ENCODE results near the gene SNX22. TPM values are rescaled to one million over a fixed set of nuclear protein-coding genes. Genes with fewer than 3 reads are reported as not detected.
"Not testable (repeated sequence)": the region's sequence is repeated elsewhere in the genome, so short reads cannot be mapped to it uniquely, and the experiment has no call there.

SNX22 gene
- polyA plus RNA-seq, 1 donor: 2.7 TPM

- 44% methylated on average over 2 of the region's 5 CpGs for WGBS (ENCODE audit: insufficient coverage, low lambda C conversion rate)
- peaks cover 81% of the 10 kb centered on the region for H3K36me3 ChIP-seq (ENCODE audit: control insufficient read depth, insufficient read depth, low read length)
- peak overlapping the region; percentile 69 for H3K27ac ChIP-seq (ENCODE audit: low read length)
Observed at GRCh38 chr15:64117759-64118487, 33.6 kb upstream of the SNX22 start.

GRCh38 chr15:64120322-64120721 lies 31.2 kb upstream of the SNX22 start:
- no CpG with 5 or more reads among the region's 2 CpGs for WGBS (ENCODE audit: insufficient coverage, low lambda C conversion rate)
- not testable (repeated sequence) for DNase-seq
- H3K36me3 ChIP-seq (ENCODE audit: control insufficient read depth, insufficient read depth, low read length): peaks cover 76% of the 10 kb centered on the region

More at GRCh38 chr15:64117759-64118487, 33.6 kb upstream of the SNX22 start:
- Histone ChIP-seq H3K4me1 (ENCODE audit: control insufficient read depth, insufficient read depth, low read length) (peaks cover 2% of the 10 kb centered on the region), H3K4me3 (ENCODE audit: low read length) (no peak overlapping the region), H3K9me3 (ENCODE audit: control insufficient read depth, low read depth, low read length) (no peaks in the 10 kb centered on the region), H3K27me3 (ENCODE audit: control insufficient read depth, insufficient read depth, low read length) (no peaks in the 10 kb centered on the region)
- DNase-seq: peak in 1 of 2 donors; percentile 25

GRCh38 chr15:64121614-64122013 lies 29.9 kb upstream of the SNX22 start:
- Histone ChIP-seq H3K27ac (ENCODE audit: low read length) (no peak overlapping the region), H3K9me3 (ENCODE audit: control insufficient read depth, low read depth, low read length) (no peaks in the 10 kb centered on the region), H3K36me3 (ENCODE audit: control insufficient read depth, insufficient read depth, low read length) (peaks cover 72% of the 10 kb centered on the region), H3K27me3 (ENCODE audit: control insufficient read depth, insufficient read depth, low read length) (no peaks in the 10 kb centered on the region), H3K4me3 (ENCODE audit: low read length) (no peak overlapping the region), H3K4me1 (ENCODE audit: control insufficient read depth, insufficient read depth, low read length) (peaks cover 2% of the 10 kb centered on the region)
- WGBS (ENCODE audit: insufficient coverage, low lambda C conversion rate): 88% methylated on average over 4 of the region's 4 CpGs
- no peak for DNase-seq

More at GRCh38 chr15:64120322-64120721, 31.2 kb upstream of the SNX22 start:
- not testable (repeated sequence) for H3K27me3 ChIP-seq (ENCODE audit: control insufficient read depth, insufficient read depth, low read length); H3K4me1 ChIP-seq (ENCODE audit: control insufficient read depth, insufficient read depth, low read length); H3K9me3 ChIP-seq (ENCODE audit: control insufficient read depth, low read depth, low read length); H3K4me3 ChIP-seq (ENCODE audit: low read length); H3K27ac ChIP-seq (ENCODE audit: low read length)

- Histone ChIP-seq H3K27me3 (ENCODE audit: control insufficient read depth, insufficient read depth, low read length) (no peaks in the 10 kb centered on the region), H3K4me1 (ENCODE audit: control insufficient read depth, insufficient read depth, low read length) (peaks cover under 1% of the 10 kb centered on the region), H3K27ac (ENCODE audit: low read length) (no peak overlapping the region), H3K4me3 (ENCODE audit: low read length) (no peak overlapping the region), H3K36me3 (ENCODE audit: control insufficient read depth, insufficient read depth, low read length) (peaks cover 72% of the 10 kb centered on the region), H3K9me3 (ENCODE audit: control insufficient read depth, low read depth, low read length) (no peaks in the 10 kb centered on the region)
- WGBS (ENCODE audit: insufficient coverage, low lambda C conversion rate): no CpG with 5 or more reads among the region's 1 CpG
- DNase-seq: no peak
Observed at GRCh38 chr15:64122444-64122843, 29.1 kb upstream of the SNX22 start.

- Histone ChIP-seq H3K27me3 (ENCODE audit: control insufficient read depth, insufficient read depth, low read length) (no peaks in the 10 kb centered on the region), H3K27ac (ENCODE audit: low read length) (no peak overlapping the region), H3K4me1 (ENCODE audit: control insufficient read depth, insufficient read depth, low read length) (no peaks in the 10 kb centered on the region), H3K9me3 (ENCODE audit: control insufficient read depth, low read depth, low read length) (no peaks in the 10 kb centered on the region), H3K4me3 (ENCODE audit: low read length) (no peak overlapping the region), H3K36me3 (ENCODE audit: control insufficient read depth, insufficient read depth, low read length) (peaks cover 75% of the 10 kb centered on the region)
- no peak for DNase-seq
- no CpG with 5 or more reads among the region's 3 CpGs for WGBS (ENCODE audit: insufficient coverage, low lambda C conversion rate)
Observed at GRCh38 chr15:64122936-64123351, 28.6 kb upstream of the SNX22 start.

- WGBS (ENCODE audit: insufficient coverage, low lambda C conversion rate): no CpG with 5 or more reads among the region's 3 CpGs
- no peaks in the 10 kb centered on the region for H3K9me3 ChIP-seq (ENCODE audit: control insufficient read depth, low read depth, low read length)
- peaks cover 74% of the 10 kb centered on the region for H3K36me3 ChIP-seq (ENCODE audit: control insufficient read depth, insufficient read depth, low read length)
- no peak overlapping the region for H3K4me3 ChIP-seq (ENCODE audit: low read length)
- DNase-seq: no peak
- H3K27me3 ChIP-seq (ENCODE audit: control insufficient read depth, insufficient read depth, low read length): no peaks in the 10 kb centered on the region
- H3K4me1 ChIP-seq (ENCODE audit: control insufficient read depth, insufficient read depth, low read length): no peaks in the 10 kb centered on the region
- no peak overlapping the region for H3K27ac ChIP-seq (ENCODE audit: low read length)
Observed at GRCh38 chr15:64125978-64126377, 25.6 kb upstream of the SNX22 start.

- Histone ChIP-seq H3K27ac (ENCODE audit: low read length) (no peak overlapping the region), H3K9me3 (ENCODE audit: control insufficient read depth, low read depth, low read length) (no peaks in the 10 kb centered on the region), H3K4me1 (ENCODE audit: control insufficient read depth, insufficient read depth, low read length) (no peaks in the 10 kb centered on the region), H3K27me3 (ENCODE audit: control insufficient read depth, insufficient read depth, low read length) (no peaks in the 10 kb centered on the region), H3K36me3 (ENCODE audit: control insufficient read depth, insufficient read depth, low read length) (peaks cover 79% of the 10 kb centered on the region), H3K4me3 (ENCODE audit: low read length) (no peak overlapping the region)
- WGBS (ENCODE audit: insufficient coverage, low lambda C conversion rate): 93% methylated on average over 2 of the region's 6 CpGs
- DNase-seq: no peak
Observed at GRCh38 chr15:64127521-64128270, 23.8 kb upstream of the SNX22 start.

GRCh38 chr15:64130159-64130558 lies 21.4 kb upstream of the SNX22 start:
- Histone ChIP-seq H3K27ac (ENCODE audit: low read length) (no peak overlapping the region), H3K9me3 (ENCODE audit: control insufficient read depth, low read depth, low read length) (no peaks in the 10 kb centered on the region), H3K4me1 (ENCODE audit: control insufficient read depth, insufficient read depth, low read length) (no peaks in the 10 kb centered on the region), H3K27me3 (ENCODE audit: control insufficient read depth, insufficient read depth, low read length) (no peaks in the 10 kb centered on the region), H3K36me3 (ENCODE audit: control insufficient read depth, insufficient read depth, low read length) (peaks cover 84% of the 10 kb centered on the region), H3K4me3 (ENCODE audit: low read length) (no peak overlapping the region)
- DNase-seq: no peak
- WGBS (ENCODE audit: insufficient coverage, low lambda C conversion rate): no CpG with 5 or more reads among the region's 3 CpGs

- no peak overlapping the region for H3K27ac ChIP-seq (ENCODE audit: low read length)
- H3K4me1 ChIP-seq (ENCODE audit: control insufficient read depth, insufficient read depth, low read length): no peaks in the 10 kb centered on the region
- peaks cover 86% of the 10 kb centered on the region for H3K36me3 ChIP-seq (ENCODE audit: control insufficient read depth, insufficient read depth, low read length)
- WGBS (ENCODE audit: insufficient coverage, low lambda C conversion rate): 100% methylated on average over 2 of the region's 7 CpGs
- H3K27me3 ChIP-seq (ENCODE audit: control insufficient read depth, insufficient read depth, low read length): no peaks in the 10 kb centered on the region
- H3K9me3 ChIP-seq (ENCODE audit: control insufficient read depth, low read depth, low read length): no peaks in the 10 kb centered on the region
- DNase-seq: no peak
- no peak overlapping the region for H3K4me3 ChIP-seq (ENCODE audit: low read length)
Observed at GRCh38 chr15:64131547-64131946, 20.0 kb upstream of the SNX22 start.

- Histone ChIP-seq H3K4me1 (ENCODE audit: control insufficient read depth, insufficient read depth, low read length) (no peaks in the 10 kb centered on the region), H3K9me3 (ENCODE audit: control insufficient read depth, low read depth, low read length) (no peaks in the 10 kb centered on the region), H3K27me3 (ENCODE audit: control insufficient read depth, insufficient read depth, low read length) (no peaks in the 10 kb centered on the region), H3K27ac (ENCODE audit: low read length) (no peak overlapping the region), H3K36me3 (ENCODE audit: control insufficient read depth, insufficient read depth, low read length) (peaks cover 87% of the 10 kb centered on the region), H3K4me3 (ENCODE audit: low read length) (no peak overlapping the region)
- no peak for DNase-seq
- WGBS (ENCODE audit: insufficient coverage, low lambda C conversion rate): no CpG with 5 or more reads among the region's 4 CpGs
Observed at GRCh38 chr15:64132217-64132616, 19.3 kb upstream of the SNX22 start.
